ENCODE measurements around the gene MICAL3.
"Not testable (repeated sequence)": the region's sequence is repeated elsewhere in the genome, so short reads cannot be mapped to it uniquely, and the experiment has no call there.

MICAL3 gene

DNA sequence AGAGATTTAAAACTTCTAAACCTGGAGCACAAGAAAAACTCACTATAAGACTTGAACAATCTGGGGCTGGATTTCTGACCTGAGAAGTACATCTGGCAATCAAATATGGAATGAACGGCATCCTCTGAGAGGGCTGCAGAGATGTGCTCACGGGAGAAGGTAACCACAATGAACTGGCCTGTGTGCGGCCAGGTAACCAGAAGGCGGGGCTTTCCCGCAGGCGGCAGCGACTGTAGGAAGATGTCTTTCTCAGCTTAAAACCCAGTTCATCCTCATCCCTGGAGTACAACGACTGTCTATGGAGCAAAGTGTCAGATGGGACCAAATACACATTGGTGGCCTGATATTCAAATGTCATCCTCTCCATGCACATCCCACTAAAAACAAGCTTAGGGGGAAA, 24.5 kb downstream of the MICAL3 start:
- no peak for DNase-seq (ENCODE audit: low read depth)

- DNase-seq (ENCODE audit: low read depth) = no peak
These were observed 25.4 kb downstream of the MICAL3 start for GRCh38 chr22:17998913-17999312.

- no peak for DNase-seq (ENCODE audit: low read depth)
These were observed 26.9 kb downstream of the MICAL3 start for GRCh38 chr22:17997456-17997855.

GRCh38 chr22:17995256-17995655, 29.1 kb downstream of the MICAL3 start:
- DNase-seq (ENCODE audit: low read depth) = not testable (repeated sequence)

GRCh38 chr22:17994424-17995108, 29.8 kb downstream of the MICAL3 start:
- DNase-seq (ENCODE audit: low read depth) = no peak

- not testable (repeated sequence) for DNase-seq (ENCODE audit: low read depth)
These were observed 31.4 kb downstream of the MICAL3 start for GRCh38 chr22:17992976-17993375.

DNA sequence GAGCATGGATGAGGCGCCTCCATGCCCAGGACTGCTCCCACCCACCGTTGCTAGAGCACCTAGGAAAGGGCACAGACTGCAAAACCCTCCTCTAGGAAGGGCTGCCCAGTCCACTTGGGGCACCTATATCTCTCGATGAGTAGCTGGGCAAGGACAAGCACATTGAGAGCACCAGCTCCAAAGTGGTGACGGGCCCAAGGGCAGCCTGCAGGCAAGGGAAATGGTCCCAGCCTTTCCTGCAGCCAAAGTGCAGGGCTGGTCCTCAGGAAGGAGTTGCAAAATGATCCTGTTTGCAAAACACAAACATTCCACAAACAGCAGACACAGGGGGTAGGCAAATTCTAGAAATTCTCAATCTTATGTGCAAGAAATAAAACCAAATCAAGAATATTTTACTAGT, 32.4 kb downstream of the MICAL3 start:
- DNase-seq (ENCODE audit: low read depth) = not testable (repeated sequence)

DNA sequence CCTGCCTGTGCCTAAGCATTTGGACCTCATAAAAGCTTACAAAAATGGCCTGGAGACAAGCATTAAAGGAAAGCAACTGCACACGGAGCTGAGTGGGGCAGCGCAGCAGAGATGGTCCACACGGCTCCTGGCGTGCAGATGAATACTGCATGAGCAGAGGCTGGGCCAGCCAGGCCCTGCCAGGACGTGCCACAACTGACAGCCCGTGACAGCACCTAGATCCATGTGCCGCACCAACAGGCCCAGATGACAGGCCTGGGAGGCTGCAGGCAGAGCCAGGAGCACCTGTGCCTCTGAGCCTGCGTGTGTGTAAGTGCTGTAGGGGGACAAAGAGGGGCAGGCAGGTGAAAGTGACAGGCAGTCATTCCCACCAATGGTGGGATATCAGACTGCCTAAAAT, 33.4 kb downstream of the MICAL3 start:
- no peak for DNase-seq (ENCODE audit: low read depth)

GRCh38 chr22:17990147-17990546, 34.2 kb downstream of the MICAL3 start:
- DNase-seq (ENCODE audit: low read depth) = no peak

GRCh38 chr22:17988800-17989513, 35.4 kb downstream of the MICAL3 start:
- DNase-seq (ENCODE audit: low read depth) = no peak

DNA sequence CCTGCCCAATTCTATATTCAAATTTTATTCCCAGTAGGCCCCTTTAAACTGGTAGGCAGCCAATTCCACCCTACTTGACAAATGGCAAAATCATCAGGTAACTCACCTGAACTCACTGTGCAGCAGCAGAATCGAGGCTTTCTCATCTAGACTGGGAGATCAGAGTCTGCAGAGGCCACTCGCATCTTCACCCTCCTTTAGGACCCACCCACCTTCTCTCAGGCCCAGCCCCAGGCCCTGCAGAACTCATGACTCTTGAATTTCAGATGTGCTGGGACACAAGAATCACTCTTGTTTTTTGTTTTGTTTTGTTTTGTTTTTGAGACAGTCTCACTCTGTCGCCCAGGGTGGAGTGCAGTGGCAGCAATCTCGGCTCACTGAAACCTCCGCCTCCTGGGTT, 38.8 kb downstream of the MICAL3 start:
- no peak for DNase-seq (ENCODE audit: low read depth)

DNA sequence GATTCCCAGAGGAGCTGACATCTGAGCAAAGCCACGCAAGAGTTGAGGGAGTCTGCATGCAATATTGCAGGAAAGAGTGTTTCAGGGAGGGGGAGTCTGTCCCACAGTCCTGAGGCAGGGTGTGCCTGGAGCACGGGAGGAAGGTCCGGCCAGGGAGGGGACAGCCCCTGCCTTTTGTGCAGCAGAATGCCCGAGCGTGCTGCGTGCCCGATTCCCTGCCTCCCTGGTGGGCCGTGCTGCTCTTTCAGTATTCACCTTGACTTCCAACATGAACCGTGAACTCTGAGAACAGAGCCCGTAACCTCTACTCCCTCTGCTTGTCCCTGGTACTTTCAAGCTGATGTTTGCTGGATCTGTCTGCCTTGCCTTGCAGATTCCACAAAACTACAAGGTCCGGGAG, 39.3 kb downstream of the MICAL3 start:
- DNase-seq (ENCODE audit: low read depth) = not testable (repeated sequence)

DNA sequence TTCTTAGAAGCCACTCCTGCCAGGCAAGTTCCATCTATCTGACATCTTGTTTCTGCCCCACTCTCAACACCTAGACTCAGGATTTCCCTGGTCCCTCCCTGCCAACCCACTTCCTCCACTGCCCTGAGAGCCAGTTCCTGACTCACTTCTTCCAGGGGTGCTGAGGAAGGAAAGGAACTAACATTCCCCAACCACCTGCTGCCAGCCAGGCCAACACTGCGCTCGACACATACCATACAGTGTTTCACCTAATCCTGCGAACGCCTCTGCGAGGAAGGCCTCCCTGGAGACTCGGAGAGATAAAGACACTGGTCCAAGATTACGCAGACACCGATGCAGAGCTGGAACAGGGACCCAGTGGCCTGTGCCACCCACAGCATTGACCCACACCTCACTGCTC, 40.2 kb downstream of the MICAL3 start:
- DNase-seq (ENCODE audit: low read depth) = no peak

GRCh38 chr22:17982572-17983141, 41.7 kb downstream of the MICAL3 start:
- no peak for DNase-seq (ENCODE audit: low read depth)

DNA sequence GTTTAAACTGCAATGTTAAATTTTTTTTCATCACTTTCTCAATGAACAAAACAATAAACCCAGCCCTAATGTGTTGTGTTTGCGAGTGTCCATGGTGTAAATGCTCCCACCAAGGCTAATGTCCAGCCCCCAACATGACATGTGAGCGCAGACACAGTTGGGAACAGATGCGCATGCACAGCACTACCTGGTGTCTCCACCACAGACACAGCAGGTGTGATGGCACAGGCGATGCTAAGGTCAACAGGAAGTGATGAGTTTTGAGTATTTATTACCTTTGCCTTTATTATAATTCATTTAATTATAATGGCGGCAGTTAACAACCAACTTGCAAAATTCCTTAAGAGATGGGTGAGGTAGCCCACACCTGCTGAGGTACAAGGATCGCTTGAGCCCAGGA, 42.9 kb downstream of the MICAL3 start:
- DNase-seq (ENCODE audit: low read depth) = no peak

DNA sequence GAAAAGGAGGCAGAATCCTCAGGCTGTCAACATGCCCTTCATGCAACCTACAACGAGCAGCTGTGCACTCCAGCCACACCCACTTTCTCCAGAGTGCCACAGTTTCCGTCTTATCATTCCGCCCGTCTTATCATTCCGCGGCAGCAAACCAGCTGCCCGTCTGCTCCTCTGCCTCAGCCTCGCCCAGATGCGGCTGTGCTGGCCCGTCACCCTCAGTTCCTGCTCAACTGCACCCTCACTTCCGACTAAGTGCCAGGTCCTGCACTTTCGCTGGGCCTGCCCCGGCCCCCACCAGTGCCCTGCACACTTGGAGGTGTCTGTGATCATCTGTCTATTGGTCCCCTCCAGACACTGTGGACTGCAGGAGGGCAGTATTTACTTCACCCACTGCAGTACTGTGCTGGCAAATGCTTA, 43.7 kb downstream of the MICAL3 start:
- peak; percentile 6 for DNase-seq (ENCODE audit: low read depth)

GRCh38 chr22:17980015-17980590, 44.3 kb downstream of the MICAL3 start:
- no peak for DNase-seq (ENCODE audit: low read depth)

- DNase-seq (ENCODE audit: low read depth) = no peak
These were observed 46.3 kb downstream of the MICAL3 start for GRCh38 chr22:17978027-17978426.

GRCh38 chr22:17977371-17977770, 47.0 kb downstream of the MICAL3 start:
- no peak for DNase-seq (ENCODE audit: low read depth)

DNA sequence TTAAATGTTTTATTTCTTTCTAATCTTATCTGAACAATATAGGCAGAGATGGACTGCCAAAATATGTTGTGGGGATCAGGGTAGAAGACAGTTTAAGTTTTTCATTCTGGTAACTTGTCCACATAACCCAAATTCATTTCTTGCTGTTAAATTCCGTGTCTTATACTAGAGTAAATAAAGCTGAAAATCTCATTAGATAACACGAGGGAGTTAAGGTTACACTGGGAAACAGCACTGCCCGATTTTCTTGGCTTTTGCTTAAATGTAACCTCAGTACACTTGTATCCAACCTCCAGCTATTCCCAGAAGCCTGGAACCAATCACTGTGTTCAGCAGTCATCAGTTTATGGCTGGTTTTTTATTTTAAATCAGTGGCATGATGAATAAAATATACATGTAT, 48.2 kb downstream of the MICAL3 start:
- DNase-seq (ENCODE audit: low read depth) = no peak

GRCh38 chr22:17974703-17975372, 49.5 kb downstream of the MICAL3 start:
- no peak for DNase-seq (ENCODE audit: low read depth)

GRCh38 chr22:17974087-17974486, 50.3 kb downstream of the MICAL3 start:
- no peak for DNase-seq (ENCODE audit: low read depth)

DNA sequence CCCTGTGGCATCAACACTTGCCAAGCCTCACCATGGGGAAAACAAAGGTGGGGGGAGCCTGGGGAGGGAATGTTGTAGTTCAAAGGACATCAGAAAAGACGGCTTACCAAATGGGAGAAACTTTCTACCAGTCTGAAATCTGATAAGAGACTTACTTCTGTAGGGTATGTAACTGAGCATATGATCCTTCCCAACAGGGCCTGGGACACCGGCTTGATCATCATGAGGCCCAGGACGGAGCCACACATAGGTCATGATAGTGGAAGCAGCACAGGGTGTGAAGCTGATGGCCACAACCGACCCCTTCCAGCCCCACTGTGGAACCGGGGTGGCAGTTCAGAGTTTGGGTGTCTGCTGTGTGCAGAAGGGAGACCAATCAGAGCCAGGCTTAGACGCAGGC, 51.1 kb downstream of the MICAL3 start:
- DNase-seq (ENCODE audit: low read depth) = no peak
